ENCODE data around the gene AIPL1.

Gene AIPL1

DNA sequence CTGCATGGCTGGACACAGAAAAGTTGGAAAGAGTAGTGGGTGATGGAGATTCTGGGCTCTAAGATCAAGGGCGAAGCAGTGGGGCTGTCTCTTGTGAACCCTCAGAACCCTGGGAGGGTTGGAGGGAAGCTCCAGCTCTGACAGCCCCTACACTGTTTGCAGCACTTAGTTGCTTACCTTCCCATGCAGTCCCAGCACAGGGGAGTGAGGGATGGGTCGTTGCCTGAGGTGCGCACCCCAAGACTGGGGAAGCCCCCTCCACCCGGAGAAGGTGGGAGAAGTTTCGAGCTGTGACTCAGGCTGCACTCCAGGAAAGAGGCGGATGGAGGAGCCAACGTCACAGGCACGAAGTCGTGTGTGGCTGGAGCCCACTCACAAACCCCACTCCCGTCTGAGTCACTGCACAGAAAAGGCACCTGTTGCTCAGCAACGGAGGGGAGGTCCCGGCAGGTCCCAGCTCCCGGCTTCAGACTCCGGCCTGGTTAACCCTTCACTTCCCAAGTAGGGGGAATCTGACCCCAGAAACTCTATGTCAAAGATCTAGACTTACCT is 60.1 kb downstream of the AIPL1 start:
- no peak for DNase-seq (ENCODE audit: low read depth in 2 of 2)

GRCh38 chr17:6374271-6374691 is 60.6 kb downstream of the AIPL1 start:
- no peak for DNase-seq (ENCODE audit: low read depth in 2 of 2)

Data from fibroblast of skin of left biceps (primary cell).